GM19043 (cell line): ENCODE results near the gene MRPL34.

Experiments used
- ATAC-seq: cut with Tn5 transposase; IDR thresholded peaks from one replicate; pipeline ENCODE4 v1.9.1; 2021; ENCODE audit warnings: low read depth; ENCODE audit not compliant: unreplicated experiment

The MRPL34 gene

DNA sequence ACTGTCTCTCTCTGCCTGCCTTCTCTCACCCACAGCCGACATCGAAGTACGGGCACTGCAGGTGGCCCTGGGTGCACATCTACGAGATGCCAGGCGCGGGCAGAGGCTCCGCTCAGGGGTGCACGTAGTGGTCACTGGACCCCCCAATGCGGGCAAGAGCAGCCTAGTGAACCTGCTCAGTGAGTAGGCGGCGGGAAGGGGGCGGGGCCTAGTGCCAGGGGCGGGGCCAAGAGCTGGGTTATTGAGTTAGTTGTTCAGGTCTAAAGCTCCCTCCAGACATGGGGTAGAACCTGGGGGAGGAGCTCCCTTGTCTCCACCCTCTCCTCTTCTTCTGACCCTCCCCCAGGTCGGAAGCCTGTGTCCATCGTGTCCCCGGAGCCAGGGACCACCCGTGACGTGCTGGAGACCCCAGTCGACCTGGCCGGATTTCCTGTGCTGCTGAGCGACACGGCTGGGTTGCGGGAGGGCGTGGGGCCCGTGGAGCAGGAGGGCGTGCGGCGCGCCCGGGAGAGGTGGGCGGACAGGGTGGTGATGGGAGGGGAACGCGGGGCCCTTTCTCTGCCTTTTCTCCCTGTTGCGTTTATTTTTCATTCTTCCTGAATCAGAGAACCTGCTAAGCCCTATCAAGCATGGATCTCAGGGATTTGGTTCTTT lies 33.5 kb downstream of the MRPL34 start:
- ATAC-seq = no peak

DNA sequence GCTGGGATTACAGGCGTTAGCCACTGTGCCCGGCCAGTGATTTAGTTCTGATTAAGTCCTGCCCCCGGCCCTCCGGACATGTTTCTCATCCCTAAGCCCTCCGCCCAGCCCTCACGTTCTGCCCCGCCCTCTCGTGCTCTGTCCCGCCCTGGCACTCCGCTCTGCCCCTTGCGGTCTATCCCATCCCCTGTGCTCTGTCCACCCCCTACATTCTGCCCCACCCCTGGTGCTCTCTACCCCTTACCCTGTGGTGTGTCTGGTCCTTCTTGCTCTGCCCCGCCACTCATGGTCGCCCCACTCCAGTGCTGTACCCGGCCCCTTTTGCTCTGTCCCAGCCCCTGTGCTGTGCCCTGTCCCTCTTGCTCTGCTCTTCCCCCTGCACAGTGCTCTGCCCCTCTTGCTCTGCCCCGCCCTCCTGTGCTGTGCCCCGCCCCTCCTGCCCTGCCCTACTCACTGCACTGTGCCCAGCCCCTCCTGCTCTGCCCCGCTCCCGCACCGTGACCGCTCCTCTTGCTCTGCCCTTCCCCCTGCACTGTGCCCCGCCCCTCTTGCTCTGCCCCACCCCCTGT lies 34.7 kb downstream of the MRPL34 start:
- ATAC-seq = no peak

DNA sequence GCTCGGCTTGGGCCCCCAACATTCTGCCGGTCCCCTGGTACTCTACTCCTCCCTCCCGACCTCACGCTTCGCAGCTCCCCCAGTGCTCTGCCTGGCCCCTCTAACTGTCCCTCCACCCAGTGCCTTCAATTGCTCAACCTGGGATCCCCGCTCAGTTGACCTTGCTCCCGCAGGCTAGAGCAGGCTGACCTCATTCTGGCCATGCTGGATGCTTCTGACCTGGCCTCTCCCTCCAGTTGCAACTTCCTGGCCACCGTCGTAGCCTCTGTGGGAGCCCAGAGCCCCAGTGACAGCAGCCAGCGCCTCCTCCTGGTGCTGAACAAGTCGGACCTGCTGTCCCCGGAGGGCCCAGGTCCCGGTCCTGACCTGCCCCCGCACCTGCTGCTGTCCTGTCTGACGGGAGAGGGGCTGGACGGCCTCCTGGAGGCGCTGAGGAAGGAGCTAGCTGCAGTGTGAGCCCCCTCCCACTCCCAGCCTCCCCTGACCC lies 35.2 kb downstream of the MRPL34 start:
- ATAC-seq = no peak

DNA sequence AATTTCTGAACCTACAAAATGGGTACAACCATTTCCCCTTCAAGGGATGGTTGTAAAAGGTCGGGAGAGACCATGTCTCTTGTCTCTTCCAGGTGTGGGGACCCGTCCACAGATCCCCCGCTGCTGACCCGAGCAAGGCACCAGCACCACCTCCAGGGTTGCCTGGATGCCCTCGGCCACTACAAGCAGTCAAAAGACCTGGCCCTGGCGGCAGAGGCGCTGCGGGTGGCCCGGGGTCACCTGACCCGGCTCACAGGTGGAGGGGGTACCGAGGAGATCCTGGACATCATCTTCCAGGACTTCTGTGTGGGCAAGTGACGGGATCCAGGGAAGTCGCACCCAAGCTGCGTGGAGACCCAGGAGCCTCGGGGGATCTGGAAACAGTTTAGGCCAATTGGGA lies 35.7 kb downstream of the MRPL34 start:
- ATAC-seq = no peak

DNA sequence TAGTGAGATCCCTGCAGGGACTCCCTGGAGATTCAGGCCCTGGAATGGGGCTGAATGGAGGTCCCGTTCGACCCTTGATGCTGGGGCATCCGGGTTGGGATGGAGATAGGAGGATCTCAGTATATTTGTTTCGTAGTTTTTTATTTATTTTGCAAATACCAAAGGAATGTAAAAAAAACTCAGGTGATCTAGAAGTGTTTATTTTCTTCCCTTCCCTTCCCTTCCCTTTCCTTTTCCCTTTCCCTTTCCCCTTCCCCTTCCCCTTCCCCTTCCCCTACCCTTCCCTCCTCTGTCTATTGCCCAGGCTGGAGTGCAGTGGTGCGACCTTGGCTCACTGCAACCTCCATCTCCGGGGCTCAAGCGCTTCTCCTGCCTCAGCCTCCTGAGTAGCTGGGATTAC lies 36.2 kb downstream of the MRPL34 start:
- no peak for ATAC-seq

DNA sequence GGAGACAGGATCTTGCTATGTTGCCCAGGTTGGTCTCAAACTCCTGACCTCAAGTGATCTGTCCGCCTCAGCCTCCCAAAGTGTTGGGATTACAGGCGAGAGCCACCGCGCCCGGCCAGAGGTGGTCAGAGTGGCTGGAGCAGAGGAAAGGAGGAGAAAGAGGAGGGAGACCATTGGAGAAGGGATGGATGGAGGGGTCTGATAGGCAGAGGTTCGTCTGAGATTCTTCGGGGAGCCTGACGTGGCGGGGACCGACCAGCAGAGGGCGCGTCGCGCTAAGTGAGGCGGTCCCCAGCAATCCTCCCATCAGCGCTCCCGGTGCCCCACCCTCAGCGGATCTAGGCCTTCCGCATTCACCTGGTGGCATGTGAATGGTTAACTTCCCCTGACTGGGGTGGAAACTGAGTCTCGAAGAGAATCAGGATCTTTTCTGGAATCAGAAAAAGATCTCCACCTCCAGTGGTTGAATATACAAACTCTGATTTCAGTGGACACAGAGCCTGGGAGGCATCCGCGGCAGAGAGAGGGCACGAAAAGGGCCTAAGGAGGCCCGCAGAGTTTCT lies 40.5 kb downstream of the MRPL34 start:
- no peak for ATAC-seq

DNA sequence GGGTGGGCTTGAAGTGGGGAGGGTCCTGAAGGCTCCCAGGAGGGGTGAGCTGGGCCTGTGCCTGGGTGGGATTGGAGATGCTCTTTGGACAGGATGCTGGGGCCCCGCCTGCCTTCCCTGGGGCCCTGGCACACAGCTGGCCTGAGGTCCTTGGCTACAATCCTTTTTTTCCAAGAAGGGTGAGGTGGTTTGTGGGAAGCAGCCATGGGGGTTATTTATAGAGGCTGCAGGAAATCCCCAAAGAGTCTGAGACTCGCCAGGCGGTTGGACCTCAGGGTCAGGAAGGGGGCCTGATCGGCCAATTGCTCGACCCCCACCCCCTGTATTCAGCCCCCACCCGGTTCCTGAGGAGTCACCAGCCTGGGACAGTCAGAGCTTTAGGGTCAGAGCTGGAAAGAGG lies 41.7 kb downstream of the MRPL34 start:
- ATAC-seq = no peak

DNA sequence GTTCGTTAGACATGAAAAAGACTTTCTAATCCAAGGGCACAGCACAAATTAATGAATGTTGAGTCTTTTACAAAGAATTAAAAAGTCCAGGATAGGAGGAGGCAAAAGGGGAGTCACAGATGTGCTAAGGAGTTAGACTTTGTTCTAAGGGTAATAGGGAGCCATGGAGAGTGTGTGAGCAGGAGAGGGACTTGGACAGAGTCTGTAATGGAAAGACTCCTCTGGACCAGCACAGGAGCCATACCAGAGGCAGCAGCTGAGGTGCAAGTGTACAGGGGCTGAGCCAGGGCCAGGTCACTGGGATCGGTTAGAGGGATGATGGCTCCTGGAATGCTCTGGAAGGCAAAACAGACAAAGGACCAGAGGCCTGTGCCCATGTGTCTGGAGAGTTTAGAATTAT lies 42.2 kb downstream of the MRPL34 start:
- no peak for ATAC-seq

DNA sequence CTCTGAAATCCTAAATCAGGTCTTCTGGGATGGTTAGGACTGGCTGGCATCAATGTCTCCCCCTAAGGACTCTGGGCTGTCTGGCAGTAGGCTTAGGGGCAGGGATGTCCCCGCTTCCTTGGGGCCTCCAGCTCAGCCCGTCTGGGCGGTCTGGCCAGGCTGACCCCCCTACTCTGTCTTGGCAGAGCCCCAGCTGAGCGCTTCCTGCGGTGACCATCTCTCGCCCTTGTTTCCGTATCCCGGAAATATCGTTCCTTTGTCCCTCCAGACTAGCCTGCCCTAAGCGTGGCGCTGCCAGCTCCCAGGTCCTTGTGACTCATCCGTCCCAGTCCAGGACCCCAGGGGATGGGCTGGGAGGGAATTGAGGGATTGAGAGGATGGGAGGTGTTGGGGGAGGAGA lies 43.0 kb downstream of the MRPL34 start:
- ATAC-seq = no peak

DNA sequence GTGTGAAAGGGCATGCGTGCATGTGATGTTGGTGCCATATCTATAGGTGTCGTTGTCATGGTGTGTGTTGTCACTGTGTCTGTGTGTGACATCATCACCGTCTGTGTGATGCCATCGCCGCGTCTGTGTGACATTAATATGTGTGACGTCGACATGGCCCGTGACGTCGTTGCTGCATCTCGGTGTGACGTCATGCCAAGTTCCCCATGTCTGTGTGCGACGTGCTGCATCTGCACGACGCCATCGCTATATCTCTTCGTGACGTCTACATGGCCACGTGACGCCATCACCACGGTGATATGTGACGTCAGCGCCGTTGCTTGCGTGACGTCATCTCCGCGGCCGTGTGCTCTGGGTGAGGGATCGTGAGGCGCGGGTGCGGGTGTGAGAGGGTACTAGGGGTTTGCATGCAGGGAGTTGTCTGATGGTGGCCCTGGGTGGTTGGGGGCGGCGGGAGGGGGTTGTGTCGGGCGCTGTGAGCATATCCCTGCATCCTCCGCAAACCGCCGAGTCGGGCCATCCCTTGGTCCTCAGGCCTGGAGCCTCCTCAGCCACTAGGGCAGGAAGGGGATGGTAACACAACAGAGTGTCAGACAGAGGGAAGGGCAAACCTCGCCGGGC lies 46.3 kb downstream of the MRPL34 start:
- ATAC-seq = no peak

DNA sequence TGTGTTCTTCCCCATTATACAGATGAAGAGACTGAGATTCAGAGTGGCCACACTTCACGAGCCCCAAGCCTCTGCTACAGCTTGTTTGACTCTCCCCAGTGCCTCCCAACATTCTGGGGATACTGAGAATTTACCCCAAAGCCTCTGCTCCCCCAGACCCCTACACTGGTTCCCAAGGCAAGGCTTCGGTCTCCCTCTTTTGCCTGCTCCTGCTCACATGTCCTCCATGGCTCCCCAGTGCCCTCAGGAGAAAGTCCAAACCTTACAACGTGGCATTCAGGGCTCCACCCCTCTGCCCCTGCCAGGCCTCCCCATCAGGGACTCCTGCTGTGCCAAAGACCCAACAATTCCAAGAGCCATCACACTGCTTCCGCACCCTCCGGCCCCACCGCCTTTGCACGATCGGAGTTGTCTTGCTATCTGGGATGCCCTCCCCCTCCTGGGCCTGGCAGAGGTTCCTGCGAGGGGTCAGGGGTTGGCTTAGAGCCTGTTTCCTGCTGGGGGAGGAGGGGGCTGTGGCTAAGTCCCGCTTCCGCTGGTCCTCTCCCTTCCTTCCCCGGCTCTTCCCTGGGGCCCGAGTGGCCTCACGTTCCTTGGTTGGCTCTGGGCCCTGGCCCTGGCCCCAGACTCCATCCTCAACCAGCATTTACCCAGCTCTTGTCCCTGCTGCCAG lies 47.1 kb downstream of the MRPL34 start:
- no peak for ATAC-seq

DNA sequence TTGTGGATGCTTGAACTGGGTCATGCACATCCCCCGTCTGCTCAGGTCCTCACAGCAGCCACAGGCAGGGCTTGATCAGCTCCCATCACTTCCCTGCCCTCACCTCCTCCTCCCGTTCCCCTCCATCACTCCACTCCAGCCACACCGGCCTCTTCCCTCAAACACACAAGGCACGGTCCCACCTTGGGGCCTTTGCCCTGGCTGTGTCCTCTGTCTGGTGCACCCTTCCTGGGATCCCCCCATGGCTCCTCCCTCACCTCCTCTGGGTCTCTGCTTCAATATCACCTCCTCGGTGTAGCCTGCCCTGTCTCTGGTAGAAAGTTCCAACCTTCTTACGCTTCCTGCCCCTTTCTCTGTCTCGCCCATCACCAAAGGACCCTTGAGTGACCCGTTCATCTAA lies 47.7 kb downstream of the MRPL34 start:
- no peak for ATAC-seq
